PC-9 (cell line): ENCODE measurements around the gene INSYN2B.

Experiments
- EZH2 ChIP-seq: fragments of 200-600 bp; sonication (generic); IDR thresholded peaks from 2 replicates; pipeline ENCODE4 v1.8.0; 2017; ENCODE audit warnings: antibody characterized with exemption, low read depth
- TF ChIP-seq, protein P1 (sequence below): fragments of 200-600 bp; sonication (generic); conservative IDR thresholded peaks from 2 replicates; pipeline ENCODE4 v1.6.1; 2017; ENCODE audit warnings: mixed run types, antibody characterized with exemption, mild to moderate bottlenecking, moderate library complexity

DNA sequence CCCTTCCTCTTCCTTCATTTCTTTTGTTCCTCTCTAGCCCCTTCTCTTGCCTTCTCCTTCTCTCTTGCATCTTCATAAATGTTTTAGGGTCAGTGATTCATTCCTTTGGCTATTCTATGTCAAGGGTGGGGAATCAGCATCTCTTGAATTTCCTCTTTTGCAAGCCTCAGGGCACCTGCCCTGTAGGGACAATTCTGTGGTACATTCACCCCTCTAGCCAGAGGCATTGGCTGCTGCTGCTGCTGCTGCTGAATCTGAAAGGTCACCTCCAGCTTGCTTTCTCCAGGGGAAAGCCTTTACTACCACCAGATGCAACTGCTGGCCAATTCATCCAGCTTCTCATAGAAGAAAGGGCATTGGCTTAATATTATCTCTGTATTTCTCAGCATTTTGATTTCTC, 87.3 kb downstream of the INSYN2B start:
- TF ChIP-seq, protein P1, sequence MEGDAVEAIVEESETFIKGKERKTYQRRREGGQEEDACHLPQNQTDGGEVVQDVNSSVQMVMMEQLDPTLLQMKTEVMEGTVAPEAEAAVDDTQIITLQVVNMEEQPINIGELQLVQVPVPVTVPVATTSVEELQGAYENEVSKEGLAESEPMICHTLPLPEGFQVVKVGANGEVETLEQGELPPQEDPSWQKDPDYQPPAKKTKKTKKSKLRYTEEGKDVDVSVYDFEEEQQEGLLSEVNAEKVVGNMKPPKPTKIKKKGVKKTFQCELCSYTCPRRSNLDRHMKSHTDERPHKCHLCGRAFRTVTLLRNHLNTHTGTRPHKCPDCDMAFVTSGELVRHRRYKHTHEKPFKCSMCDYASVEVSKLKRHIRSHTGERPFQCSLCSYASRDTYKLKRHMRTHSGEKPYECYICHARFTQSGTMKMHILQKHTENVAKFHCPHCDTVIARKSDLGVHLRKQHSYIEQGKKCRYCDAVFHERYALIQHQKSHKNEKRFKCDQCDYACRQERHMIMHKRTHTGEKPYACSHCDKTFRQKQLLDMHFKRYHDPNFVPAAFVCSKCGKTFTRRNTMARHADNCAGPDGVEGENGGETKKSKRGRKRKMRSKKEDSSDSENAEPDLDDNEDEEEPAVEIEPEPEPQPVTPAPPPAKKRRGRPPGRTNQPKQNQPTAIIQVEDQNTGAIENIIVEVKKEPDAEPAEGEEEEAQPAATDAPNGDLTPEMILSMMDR, result no peak
- no peak for TF ChIP-seq EZH2
